HEK293 (cell line): Measurements from ENCODE around the gene ANKRD11.

Source experiments
- GLI4 ChIP-seq: fragments of 450-650 bp; formaldehyde crosslinking; IDR thresholded peaks from 2 replicates; pipeline ENCODE4 v1.5.1; 2016; ENCODE audit warnings: missing biosample characterization, missing genetic modification characterization
- WT1 ChIP-seq: fragments of 450-650 bp; formaldehyde crosslinking; IDR thresholded peaks from 2 replicates; pipeline ENCODE4 v1.5.1; 2016; ENCODE audit warnings: missing biosample characterization, missing genetic modification characterization
- ZNF184 ChIP-seq: fragments of 450-650 bp; IDR thresholded peaks from 2 replicates; pipeline ENCODE4 v1.5.1; 2018; ENCODE audit warnings: missing biosample characterization, mild to moderate bottlenecking, missing genetic modification characterization
- ZNF23 ChIP-seq: fragments of 450-650 bp; formaldehyde crosslinking; IDR thresholded peaks from 2 replicates; pipeline ENCODE4 v1.5.1; 2016; ENCODE audit warnings: missing biosample characterization, missing genetic modification characterization, borderline replicate concordance
- ZNF670 ChIP-seq: fragments of 450-650 bp; formaldehyde crosslinking; IDR thresholded peaks from 2 replicates; pipeline ENCODE4 v1.5.1; 2016; ENCODE audit warnings: missing biosample characterization, missing genetic modification characterization, low read depth
- ZSCAN23 ChIP-seq: fragments of 450-650 bp; formaldehyde crosslinking; IDR thresholded peaks from 2 replicates; pipeline ENCODE4 v1.5.1; 2016; ENCODE audit warnings: missing biosample characterization, missing genetic modification characterization
- ZSCAN30 ChIP-seq: fragments of 450-650 bp; IDR thresholded peaks from 2 replicates; pipeline ENCODE4 v1.5.1; 2018; ENCODE audit warnings: missing biosample characterization, mild to moderate bottlenecking, missing genetic modification characterization, moderate library complexity
- TF ChIP-seq, protein P1 (sequence below): fragments of 450-650 bp; formaldehyde crosslinking; IDR thresholded peaks from 2 replicates; pipeline ENCODE4 v1.5.1; 2016; ENCODE audit warnings: missing biosample characterization, missing genetic modification characterization
- TF ChIP-seq, protein P2 (sequence below): fragments of 450-650 bp; formaldehyde crosslinking; IDR thresholded peaks from 2 replicates; pipeline ENCODE4 v1.5.1; 2016; ENCODE audit warnings: missing biosample characterization, missing genetic modification characterization

DNA sequence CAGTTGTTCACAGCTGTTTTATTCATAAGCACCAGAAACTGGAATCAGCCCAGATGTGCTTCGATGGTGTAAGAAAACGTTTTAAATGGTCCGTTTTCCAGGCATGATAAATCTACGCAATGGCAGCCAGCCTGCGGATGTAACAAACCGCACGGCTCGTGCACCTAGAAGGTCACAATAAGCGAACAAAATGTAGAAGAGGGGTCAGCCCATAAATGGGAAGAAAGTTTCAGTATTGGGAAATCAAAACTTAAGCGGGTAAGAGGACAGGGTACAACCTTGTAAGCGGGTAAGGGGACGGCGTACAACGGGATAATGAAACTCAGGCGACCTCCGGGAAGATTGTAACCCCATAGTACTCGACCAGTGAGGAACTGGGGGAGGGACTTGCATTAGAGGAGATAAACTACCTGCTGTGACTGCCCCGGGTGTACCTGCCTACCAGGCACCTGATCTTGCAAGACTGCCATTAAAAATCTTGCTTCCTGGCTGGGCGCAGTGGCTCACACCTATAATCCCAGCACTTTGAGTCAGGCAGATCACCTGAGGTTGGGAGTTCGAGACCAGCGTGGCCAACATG, 66.6 kb downstream of the ANKRD11 start:
- TF ChIP-seq ZSCAN30 = no peak
- no peak for TF ChIP-seq WT1 (tag by site-specific recombination)
- no peak for TF ChIP-seq ZNF670 (tag by site-specific recombination)
- no peak for TF ChIP-seq GLI4
- TF ChIP-seq, protein P1, sequence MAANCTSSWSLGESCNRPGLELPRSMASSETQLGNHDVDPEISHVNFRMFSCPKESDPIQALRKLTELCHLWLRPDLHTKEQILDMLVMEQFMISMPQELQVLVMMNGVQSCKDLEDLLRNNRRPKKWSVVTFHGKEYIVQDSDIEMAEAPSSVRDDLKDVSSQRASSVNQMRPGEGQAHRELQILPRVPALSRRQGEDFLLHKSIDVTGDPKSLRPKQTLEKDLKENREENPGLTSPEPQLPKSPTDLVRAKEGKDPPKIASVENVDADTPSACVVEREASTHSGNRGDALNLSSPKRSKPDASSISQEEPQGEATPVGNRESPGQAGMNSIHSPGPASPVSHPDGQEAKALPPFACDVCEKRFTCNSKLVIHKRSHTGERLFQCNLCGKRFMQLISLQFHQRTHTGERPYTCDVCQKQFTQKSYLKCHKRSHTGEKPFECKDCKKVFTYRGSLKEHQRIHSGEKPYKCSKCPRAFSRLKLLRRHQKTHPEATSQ (tag by site-specific recombination) = no peak
- no peak for TF ChIP-seq ZSCAN23
- no peak for TF ChIP-seq ZNF23 (tag by site-specific recombination)
- no peak for TF ChIP-seq ZNF184 (tag by site-specific recombination)
- TF ChIP-seq, protein P2, sequence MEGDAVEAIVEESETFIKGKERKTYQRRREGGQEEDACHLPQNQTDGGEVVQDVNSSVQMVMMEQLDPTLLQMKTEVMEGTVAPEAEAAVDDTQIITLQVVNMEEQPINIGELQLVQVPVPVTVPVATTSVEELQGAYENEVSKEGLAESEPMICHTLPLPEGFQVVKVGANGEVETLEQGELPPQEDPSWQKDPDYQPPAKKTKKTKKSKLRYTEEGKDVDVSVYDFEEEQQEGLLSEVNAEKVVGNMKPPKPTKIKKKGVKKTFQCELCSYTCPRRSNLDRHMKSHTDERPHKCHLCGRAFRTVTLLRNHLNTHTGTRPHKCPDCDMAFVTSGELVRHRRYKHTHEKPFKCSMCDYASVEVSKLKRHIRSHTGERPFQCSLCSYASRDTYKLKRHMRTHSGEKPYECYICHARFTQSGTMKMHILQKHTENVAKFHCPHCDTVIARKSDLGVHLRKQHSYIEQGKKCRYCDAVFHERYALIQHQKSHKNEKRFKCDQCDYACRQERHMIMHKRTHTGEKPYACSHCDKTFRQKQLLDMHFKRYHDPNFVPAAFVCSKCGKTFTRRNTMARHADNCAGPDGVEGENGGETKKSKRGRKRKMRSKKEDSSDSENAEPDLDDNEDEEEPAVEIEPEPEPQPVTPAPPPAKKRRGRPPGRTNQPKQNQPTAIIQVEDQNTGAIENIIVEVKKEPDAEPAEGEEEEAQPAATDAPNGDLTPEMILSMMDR (tag by site-specific recombination) = no peak
